Measurements from ENCODE around the gene TBC1D9.

TBC1D9 gene

DNA sequence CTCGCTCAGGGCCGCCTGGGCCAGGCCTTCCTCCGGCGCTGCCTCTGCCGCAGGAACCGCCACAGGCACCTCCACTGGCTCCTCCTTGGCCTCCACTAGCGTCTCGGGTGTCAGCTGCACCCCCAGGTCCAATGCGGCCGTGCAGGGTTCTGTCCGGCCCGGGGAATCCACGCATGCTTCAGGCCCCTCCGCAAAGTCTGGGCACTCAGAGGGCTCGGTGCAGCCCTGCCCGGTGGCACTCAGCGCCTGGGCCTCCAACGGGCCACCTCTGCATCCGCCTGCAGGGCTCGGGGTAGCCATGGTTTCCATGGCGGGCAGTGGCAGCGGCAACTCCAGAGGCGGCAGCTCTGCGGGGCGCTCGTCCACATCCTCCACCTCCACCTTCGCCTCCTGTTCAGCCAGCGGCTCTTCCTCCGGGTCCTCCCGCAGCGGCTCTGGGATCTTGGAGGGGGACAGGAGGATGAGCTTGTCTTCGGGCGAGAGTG lies 112.6 kb downstream of the TBC1D9 start:
- DNase-seq (ENCODE audit: low spot score), result no peak
- no peak overlapping the region for H3K14ac ChIP-seq (ENCODE audit: low read length)
- H2AK5ac ChIP-seq (ENCODE audit: low read depth, low read length), result no peak overlapping the region
- peaks cover 17 to 62% of the 10 kb centered on the region in 2 donors for H3K36me3 ChIP-seq (replicated peaks in 1 of 2; ENCODE audit: control insufficient read depth in 2 of 2, insufficient read depth in 2 of 2, low read length in 2 of 2)
- H3K27me3 ChIP-seq (ENCODE audit: control insufficient read depth in 3 of 3, insufficient read depth in 3 of 3, low read depth in 1 of 3, low read length in 3 of 3), result no peaks in the 10 kb centered on the region
- no CpG with 5 or more reads among the region's 33 CpGs for WGBS, 2 donors (ENCODE audit: extremely low coverage in 2 of 2, insufficient read length in 2 of 2, insufficient replicate concordance in 1 of 2)
- no peak overlapping the region for H2BK120ac ChIP-seq (ENCODE audit: low read depth, low read length)
- H3K4me3 ChIP-seq (ENCODE audit: low read length in 2 of 2), result no peak overlapping the region
- no peak overlapping the region for H3K27ac ChIP-seq (replicated peaks; ENCODE audit: low read length)
- H2AFZ ChIP-seq (ENCODE audit: low read length), result no peak overlapping the region
- no peak overlapping the region for H3K9ac ChIP-seq (ENCODE audit: low read depth, low read length, poor library complexity)
- no peak overlapping the region for H2BK12ac ChIP-seq (ENCODE audit: low read length)
- no peaks in the 10 kb centered on the region for H3K9me3 ChIP-seq (replicated peaks in 1 of 2; ENCODE audit: control insufficient read depth in 2 of 2, insufficient read depth in 1 of 2, low read depth in 1 of 2, low read length in 2 of 2)
- H3K4me2 ChIP-seq (ENCODE audit: insufficient read depth, low read length, poor library complexity, severe bottlenecking), result no peak overlapping the region
- H2BK5ac ChIP-seq (ENCODE audit: low read length), result no peak overlapping the region
- H3K18ac ChIP-seq (ENCODE audit: low read length), result peak overlapping the region; percentile 25
- H4K91ac ChIP-seq (ENCODE audit: low read depth, low read length, poor library complexity), result no peak overlapping the region
- peak overlapping the region; percentile 28 for H3K23ac ChIP-seq (ENCODE audit: low read depth, low read length, poor library complexity)
- H2BK15ac ChIP-seq (ENCODE audit: low read length), result no peak overlapping the region
- peak overlapping the region; percentile 29 for H3K4ac ChIP-seq (ENCODE audit: low read length)
- H3K79me1 ChIP-seq (ENCODE audit: low read depth, low read length), result no peaks in the 10 kb centered on the region
- H3K4me1 ChIP-seq (ENCODE audit: control insufficient read depth in 2 of 2, insufficient read depth in 1 of 2, low read depth in 1 of 2, low read length in 2 of 2), result peaks cover 0 to 14% of the 10 kb centered on the region in 2 donors
- H4K8ac ChIP-seq (ENCODE audit: low read depth, low read length), result peak overlapping the region; percentile 9

DNA sequence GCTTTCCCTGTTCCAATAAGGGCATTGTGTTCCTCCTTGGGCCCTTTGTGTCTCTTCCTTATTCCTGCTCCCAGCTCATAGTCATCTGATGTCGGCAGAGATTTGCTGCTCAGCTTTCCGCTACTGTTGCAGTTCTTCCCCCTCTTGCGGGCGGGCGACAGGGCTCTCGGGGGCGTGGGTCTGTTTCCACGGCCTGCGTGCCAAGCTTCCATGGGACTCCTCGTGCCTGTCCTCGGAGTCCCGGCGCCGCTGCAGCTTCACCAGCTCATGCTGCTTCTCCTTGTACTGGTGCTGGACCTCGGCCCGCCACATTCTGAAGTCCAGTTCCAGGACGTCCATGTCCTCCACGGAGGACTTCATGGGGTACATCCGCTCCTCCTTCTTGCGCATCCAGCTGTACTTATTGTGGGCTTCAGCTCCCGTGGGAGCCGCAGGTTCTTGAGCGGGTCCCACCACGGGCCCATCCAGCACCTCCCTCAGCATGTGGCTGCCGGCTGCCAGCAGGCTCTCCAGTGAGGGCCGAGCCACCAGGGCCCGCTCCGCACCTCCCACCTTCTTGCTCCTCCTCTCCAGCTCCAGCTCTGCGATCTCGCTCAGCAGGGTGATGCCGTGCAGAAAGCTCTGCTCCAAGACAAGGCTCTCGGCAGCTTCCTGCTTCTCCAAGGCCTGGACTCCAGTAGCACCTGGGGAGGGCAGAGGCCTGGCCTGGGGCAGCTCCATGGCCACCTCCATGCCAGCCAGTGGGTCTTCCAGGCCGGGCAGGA lies 113.3 kb downstream of the TBC1D9 start:
- no peak for DNase-seq (ENCODE audit: low spot score)
- Histone ChIP-seq H2AFZ (ENCODE audit: low read length) (no peak overlapping the region), H3K27me3 (ENCODE audit: control insufficient read depth in 3 of 3, insufficient read depth in 3 of 3, low read depth in 1 of 3, low read length in 3 of 3) (no peaks in the 10 kb centered on the region), H3K4me2 (ENCODE audit: insufficient read depth, low read length, poor library complexity, severe bottlenecking) (no peak overlapping the region), H3K4me3 (ENCODE audit: low read length in 2 of 2) (no peak overlapping the region), H2BK120ac (ENCODE audit: low read depth, low read length) (no peak overlapping the region), H2AK5ac (ENCODE audit: low read depth, low read length) (no peak overlapping the region), H2BK5ac (ENCODE audit: low read length) (no peak overlapping the region), H3K18ac (ENCODE audit: low read length) (peak overlapping the region; percentile 7), H3K79me1 (ENCODE audit: low read depth, low read length) (no peaks in the 10 kb centered on the region), H2BK12ac (ENCODE audit: low read length) (no peak overlapping the region), H4K91ac (ENCODE audit: low read depth, low read length, poor library complexity) (peak overlapping the region; percentile 1), H3K9ac (ENCODE audit: low read depth, low read length, poor library complexity) (no peak overlapping the region), H3K4ac (ENCODE audit: low read length) (no peak overlapping the region), H4K8ac (ENCODE audit: low read depth, low read length) (no peak overlapping the region), H3K9me3 (replicated peaks in 1 of 2; ENCODE audit: control insufficient read depth in 2 of 2, insufficient read depth in 1 of 2, low read depth in 1 of 2, low read length in 2 of 2) (no peaks in the 10 kb centered on the region), H3K36me3 (replicated peaks in 1 of 2; ENCODE audit: control insufficient read depth in 2 of 2, insufficient read depth in 2 of 2, low read length in 2 of 2) (peaks cover 16 to 60% of the 10 kb centered on the region in 2 donors), H3K23ac (ENCODE audit: low read depth, low read length, poor library complexity) (peak overlapping the region; percentile 67), H3K27ac (replicated peaks; ENCODE audit: low read length) (no peak overlapping the region), H3K14ac (ENCODE audit: low read length) (peak overlapping the region; percentile 51), H3K4me1 (ENCODE audit: control insufficient read depth in 2 of 2, insufficient read depth in 1 of 2, low read depth in 1 of 2, low read length in 2 of 2) (peaks cover 0 to 13% of the 10 kb centered on the region in 2 donors), H2BK15ac (ENCODE audit: low read length) (no peak overlapping the region)
- WGBS, 2 donors (ENCODE audit: extremely low coverage in 2 of 2, insufficient read length in 2 of 2, insufficient replicate concordance in 1 of 2), result no CpG with 5 or more reads among the region's 33 CpGs

DNA sequence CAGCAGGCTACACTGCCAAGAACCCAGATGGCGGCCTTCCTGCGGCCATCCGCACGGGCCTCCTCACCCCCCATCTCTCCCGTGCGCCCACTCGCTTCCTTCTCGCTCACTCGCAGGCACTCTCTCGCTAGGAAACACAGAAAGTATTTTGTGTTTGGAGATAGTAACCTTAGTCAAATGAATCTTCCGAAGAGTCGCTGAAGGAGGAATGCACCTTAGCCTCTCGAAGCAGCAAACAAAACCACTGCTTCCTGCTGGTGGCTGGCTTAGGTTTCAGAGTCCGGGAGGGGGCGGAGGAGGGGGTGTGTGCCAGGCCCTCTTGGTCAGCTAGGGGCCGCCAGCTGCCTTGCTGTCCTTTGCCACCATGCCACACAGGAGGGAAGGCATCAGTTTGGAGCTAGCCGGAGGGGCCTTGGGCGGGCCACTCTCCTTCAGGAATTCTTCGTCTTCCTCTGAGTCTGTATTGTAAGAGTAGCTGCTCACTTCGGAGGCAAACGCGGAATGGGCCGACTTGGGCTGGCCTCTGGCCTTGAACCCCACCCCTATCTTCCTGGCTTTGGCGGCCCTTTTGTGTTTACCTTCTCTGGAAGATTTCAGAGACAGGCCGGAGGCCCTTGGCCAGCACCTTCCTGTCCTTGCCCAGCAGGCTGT lies 114.3 kb downstream of the TBC1D9 start:
- H3K14ac ChIP-seq (ENCODE audit: low read length), result no peak overlapping the region
- no peaks in the 10 kb centered on the region for H3K9me3 ChIP-seq (replicated peaks in 1 of 2; ENCODE audit: control insufficient read depth in 2 of 2, insufficient read depth in 1 of 2, low read depth in 1 of 2, low read length in 2 of 2)
- DNase-seq (ENCODE audit: low spot score), result no peak
- no peak overlapping the region for H3K4ac ChIP-seq (ENCODE audit: low read length)
- H2BK5ac ChIP-seq (ENCODE audit: low read length), result no peak overlapping the region
- H4K91ac ChIP-seq (ENCODE audit: low read depth, low read length, poor library complexity), result no peak overlapping the region
- H2BK12ac ChIP-seq (ENCODE audit: low read length), result no peak overlapping the region
- H3K27ac ChIP-seq (replicated peaks; ENCODE audit: low read length), result no peak overlapping the region
- no peak overlapping the region for H2AK5ac ChIP-seq (ENCODE audit: low read depth, low read length)
- H3K79me1 ChIP-seq (ENCODE audit: low read depth, low read length), result no peaks in the 10 kb centered on the region
- no peak overlapping the region for H4K8ac ChIP-seq (ENCODE audit: low read depth, low read length)
- H3K36me3 ChIP-seq (replicated peaks in 1 of 2; ENCODE audit: control insufficient read depth in 2 of 2, insufficient read depth in 2 of 2, low read length in 2 of 2), result peaks cover 18 to 58% of the 10 kb centered on the region in 2 donors
- peaks cover 0 to 11% of the 10 kb centered on the region in 2 donors for H3K4me1 ChIP-seq (ENCODE audit: control insufficient read depth in 2 of 2, insufficient read depth in 1 of 2, low read depth in 1 of 2, low read length in 2 of 2)
- no CpG with 5 or more reads among the region's 25 CpGs for WGBS, 2 donors (ENCODE audit: extremely low coverage in 2 of 2, insufficient read length in 2 of 2, insufficient replicate concordance in 1 of 2)
- H3K27me3 ChIP-seq (ENCODE audit: control insufficient read depth in 3 of 3, insufficient read depth in 3 of 3, low read depth in 1 of 3, low read length in 3 of 3), result no peaks in the 10 kb centered on the region
- H3K4me3 ChIP-seq (ENCODE audit: low read length in 2 of 2), result no peak overlapping the region
- H3K23ac ChIP-seq (ENCODE audit: low read depth, low read length, poor library complexity), result no peak overlapping the region
- H3K4me2 ChIP-seq (ENCODE audit: insufficient read depth, low read length, poor library complexity, severe bottlenecking), result no peak overlapping the region
- H2BK120ac ChIP-seq (ENCODE audit: low read depth, low read length), result no peak overlapping the region
- no peak overlapping the region for H3K9ac ChIP-seq (ENCODE audit: low read depth, low read length, poor library complexity)
- H2AFZ ChIP-seq (ENCODE audit: low read length), result no peak overlapping the region
- no peak overlapping the region for H2BK15ac ChIP-seq (ENCODE audit: low read length)
- peak overlapping the region; percentile 27 for H3K18ac ChIP-seq (ENCODE audit: low read length)

DNA sequence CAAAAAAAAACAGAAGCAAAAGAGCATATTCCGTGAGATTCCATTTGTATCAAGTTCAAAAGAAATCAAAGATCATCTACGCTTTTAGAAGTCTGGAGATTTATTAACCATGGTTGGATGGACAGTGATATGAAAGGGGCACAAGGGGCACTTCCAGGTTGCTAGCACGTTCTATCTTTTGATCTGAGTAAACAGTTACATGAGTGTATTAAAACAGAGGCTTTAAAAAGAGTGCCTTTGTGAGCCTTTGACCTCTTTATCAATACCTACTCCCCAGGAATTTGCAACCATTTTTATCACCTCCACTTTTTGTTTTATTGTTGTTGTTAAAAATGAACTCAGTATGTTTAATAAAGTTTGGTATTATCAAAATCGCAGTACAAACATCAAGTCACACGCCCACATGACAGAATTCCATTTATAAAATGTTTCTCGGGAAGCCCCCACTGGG lies 115.1 kb downstream of the TBC1D9 start:
- H3K4me1 ChIP-seq (ENCODE audit: control insufficient read depth in 2 of 2, insufficient read depth in 1 of 2, low read depth in 1 of 2, low read length in 2 of 2), result peaks cover 0 to 11% of the 10 kb centered on the region in 2 donors
- no peak overlapping the region for H2AFZ ChIP-seq (ENCODE audit: low read length)
- no peak overlapping the region for H2BK12ac ChIP-seq (ENCODE audit: low read length)
- no peak overlapping the region for H3K9ac ChIP-seq (ENCODE audit: low read depth, low read length, poor library complexity)
- no peak overlapping the region for H4K8ac ChIP-seq (ENCODE audit: low read depth, low read length)
- no CpG with 5 or more reads among the region's 6 CpGs for WGBS, 2 donors (ENCODE audit: extremely low coverage in 2 of 2, insufficient read length in 2 of 2, insufficient replicate concordance in 1 of 2)
- H3K4me2 ChIP-seq (ENCODE audit: insufficient read depth, low read length, poor library complexity, severe bottlenecking), result no peak overlapping the region
- no peak for DNase-seq (ENCODE audit: low spot score)
- no peak overlapping the region for H3K4ac ChIP-seq (ENCODE audit: low read length)
- no peaks in the 10 kb centered on the region for H3K27me3 ChIP-seq (ENCODE audit: control insufficient read depth in 3 of 3, insufficient read depth in 3 of 3, low read depth in 1 of 3, low read length in 3 of 3)
- H2BK15ac ChIP-seq (ENCODE audit: low read length), result no peak overlapping the region
- no peak overlapping the region for H3K4me3 ChIP-seq (ENCODE audit: low read length in 2 of 2)
- H3K36me3 ChIP-seq (replicated peaks in 1 of 2; ENCODE audit: control insufficient read depth in 2 of 2, insufficient read depth in 2 of 2, low read length in 2 of 2), result peaks cover 20 to 56% of the 10 kb centered on the region in 2 donors
- H3K79me1 ChIP-seq (ENCODE audit: low read depth, low read length), result no peaks in the 10 kb centered on the region
- no peak overlapping the region for H4K91ac ChIP-seq (ENCODE audit: low read depth, low read length, poor library complexity)
- H3K9me3 ChIP-seq (replicated peaks in 1 of 2; ENCODE audit: control insufficient read depth in 2 of 2, insufficient read depth in 1 of 2, low read depth in 1 of 2, low read length in 2 of 2), result no peaks in the 10 kb centered on the region
- no peak overlapping the region for H3K18ac ChIP-seq (ENCODE audit: low read length)
- no peak overlapping the region for H2BK5ac ChIP-seq (ENCODE audit: low read length)
- H3K27ac ChIP-seq (replicated peaks; ENCODE audit: low read length), result no peak overlapping the region
- H2BK120ac ChIP-seq (ENCODE audit: low read depth, low read length), result no peak overlapping the region
- no peak overlapping the region for H2AK5ac ChIP-seq (ENCODE audit: low read depth, low read length)
- no peak overlapping the region for H3K23ac ChIP-seq (ENCODE audit: low read depth, low read length, poor library complexity)
- H3K14ac ChIP-seq (ENCODE audit: low read length), result no peak overlapping the region
